ENCODE data around the gene HOMEZ.
"Not testable (repeated sequence)": the region's sequence is repeated elsewhere in the genome, so short reads cannot be mapped to it uniquely, and the experiment has no call there.

Gene HOMEZ

DNA sequence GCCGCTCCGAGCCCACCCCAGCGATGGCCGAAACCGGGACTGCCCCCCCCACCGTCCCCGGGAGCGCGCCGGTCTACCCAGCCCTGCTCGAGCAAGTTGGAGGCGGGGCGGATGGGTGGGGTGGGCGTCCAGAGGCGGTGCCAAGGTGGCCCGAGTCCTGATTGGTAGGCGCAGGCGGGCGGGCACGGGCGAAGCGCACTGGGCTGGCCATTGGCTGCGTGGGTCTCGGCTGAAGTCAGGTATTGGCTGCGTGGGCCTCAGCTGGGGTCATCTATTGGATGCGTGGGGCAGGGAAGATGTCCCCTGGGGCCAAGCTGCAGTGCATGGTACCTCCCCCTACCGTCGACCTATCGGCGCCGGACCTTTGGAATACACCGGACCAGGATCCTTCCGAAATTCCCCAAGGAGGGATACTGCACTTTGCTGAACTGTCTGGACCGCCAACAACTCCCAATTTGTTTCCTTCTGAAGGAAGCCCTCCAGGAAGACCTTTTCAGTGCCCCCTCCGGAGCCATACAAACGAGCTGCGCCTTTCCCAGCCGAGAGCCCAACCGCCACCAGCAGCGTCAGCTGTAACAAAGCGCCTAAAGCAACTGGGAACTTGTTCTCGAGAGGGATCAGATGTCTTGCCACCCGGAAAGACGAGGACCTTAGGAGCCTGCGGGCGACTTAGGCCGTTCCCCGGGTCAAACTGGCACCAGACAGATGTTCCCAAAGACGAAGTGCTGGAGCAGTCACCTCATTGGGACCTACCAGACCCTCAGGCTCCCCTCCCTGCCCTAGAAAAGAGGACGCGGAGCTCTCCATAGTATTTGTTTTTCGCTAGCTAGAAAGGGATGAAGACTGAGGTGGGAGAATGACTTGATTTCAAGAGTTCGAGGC, at the start of gene HOMEZ:
HOMEZ (minus strand) TSS at position 113 of the 882 bp plus-strand sequence. CDS start 180 bp downstream, outside the sequence.
- DNase-seq, result peak; percentile 97

- no peak for DNase-seq
These were observed 49.7 kb upstream of the HOMEZ start for GRCh38 chr14:23335623-23336022.

- DNase-seq, result peak; percentile 45
These were observed 42.2 kb upstream of the HOMEZ start for GRCh38 chr14:23327947-23328744.

DNA sequence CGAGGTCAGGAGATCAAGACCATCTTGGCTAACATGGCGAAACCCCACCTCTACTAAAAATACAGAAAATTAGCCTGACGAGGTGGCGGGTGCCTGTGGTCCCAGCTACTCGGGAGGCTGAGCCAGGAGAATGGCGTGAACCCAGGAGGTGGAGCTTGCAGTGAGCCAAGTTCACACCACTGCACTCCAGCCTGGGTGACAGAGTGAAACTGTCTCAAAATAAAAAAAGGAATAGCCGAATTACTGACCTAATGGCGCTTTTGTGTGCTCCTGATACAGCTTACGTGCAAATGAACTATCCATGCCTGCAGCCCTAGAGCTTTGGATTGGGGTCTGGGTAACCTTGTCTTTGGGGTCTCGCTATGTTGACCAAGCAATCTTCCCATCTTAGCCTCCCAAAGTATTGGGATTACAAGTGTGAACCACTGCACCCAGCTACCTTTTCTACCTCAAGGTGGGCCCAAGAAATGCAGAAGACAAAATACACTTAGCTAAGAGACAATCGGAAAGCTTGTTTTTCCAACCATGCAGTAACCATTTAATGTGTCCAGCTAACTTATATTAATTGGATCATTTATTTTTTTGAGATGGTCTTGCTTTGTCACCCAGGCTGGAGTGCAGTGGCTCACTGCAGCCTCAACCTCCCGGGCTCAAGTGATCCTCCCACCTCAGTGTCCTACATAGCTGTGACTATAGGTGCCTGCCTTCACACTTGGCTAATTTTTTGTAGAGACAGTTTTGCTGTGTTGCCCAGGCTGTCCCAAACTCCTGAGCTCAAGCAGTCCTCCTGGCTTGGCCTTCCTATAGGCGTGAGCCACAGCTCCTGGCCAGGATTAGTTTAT, 40.8 kb upstream of the HOMEZ start:
- no peak for DNase-seq

- DNase-seq, result not testable (repeated sequence)
These were observed 39.8 kb upstream of the HOMEZ start for GRCh38 chr14:23325746-23326145.

GRCh38 chr14:23324993-23325392, 39.1 kb upstream of the HOMEZ start:
- DNase-seq, result no peak

DNA sequence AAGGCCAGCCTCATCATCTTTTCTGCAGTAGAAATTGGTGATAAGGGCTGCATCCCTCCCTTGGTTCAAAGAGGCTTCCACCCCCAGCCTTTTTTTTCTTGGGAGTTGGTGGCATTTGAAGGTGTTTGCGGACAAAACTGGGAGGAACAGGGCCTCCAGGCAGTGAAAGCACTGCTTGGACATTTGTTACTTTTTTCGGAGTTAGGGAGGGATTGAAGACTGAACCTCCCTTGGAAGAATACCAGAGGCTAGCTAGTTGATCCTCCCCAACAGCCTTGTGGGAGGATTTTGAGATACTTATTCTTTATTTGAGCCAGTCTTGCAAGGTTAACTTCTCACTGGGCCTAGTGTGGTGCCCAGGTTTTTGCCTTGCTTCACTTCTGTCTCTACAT, 38.5 kb upstream of the HOMEZ start:
- no peak for DNase-seq

DNA sequence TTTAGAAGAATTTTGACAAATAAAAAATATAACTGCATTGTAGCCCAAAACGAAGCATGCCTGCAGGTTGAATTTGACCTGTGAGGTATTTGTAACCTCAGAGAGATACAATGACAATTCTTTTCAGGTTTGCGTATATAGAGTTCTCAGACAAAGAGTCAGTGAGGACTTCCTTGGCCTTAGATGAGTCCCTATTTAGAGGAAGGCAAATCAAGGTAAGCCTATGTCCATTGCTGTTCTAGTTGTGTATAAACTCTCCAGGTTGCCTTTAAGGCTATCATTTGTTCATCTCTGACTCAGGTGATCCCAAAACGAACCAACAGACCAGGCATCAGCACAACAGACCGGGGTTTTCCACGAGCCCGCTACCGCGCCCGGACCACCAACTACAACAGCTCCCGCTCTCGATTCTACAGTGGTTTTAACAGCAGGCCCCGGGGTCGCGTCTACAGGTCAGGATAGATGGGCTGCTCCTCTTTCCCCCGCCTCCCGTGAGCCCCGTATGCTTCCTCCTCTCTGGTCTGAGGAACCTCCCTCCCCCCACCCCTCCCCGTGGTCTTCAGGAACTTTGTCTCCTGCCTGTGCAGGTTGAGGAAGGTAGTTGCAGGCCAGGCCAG, 38.0 kb upstream of the HOMEZ start:
- no peak for DNase-seq

DNA sequence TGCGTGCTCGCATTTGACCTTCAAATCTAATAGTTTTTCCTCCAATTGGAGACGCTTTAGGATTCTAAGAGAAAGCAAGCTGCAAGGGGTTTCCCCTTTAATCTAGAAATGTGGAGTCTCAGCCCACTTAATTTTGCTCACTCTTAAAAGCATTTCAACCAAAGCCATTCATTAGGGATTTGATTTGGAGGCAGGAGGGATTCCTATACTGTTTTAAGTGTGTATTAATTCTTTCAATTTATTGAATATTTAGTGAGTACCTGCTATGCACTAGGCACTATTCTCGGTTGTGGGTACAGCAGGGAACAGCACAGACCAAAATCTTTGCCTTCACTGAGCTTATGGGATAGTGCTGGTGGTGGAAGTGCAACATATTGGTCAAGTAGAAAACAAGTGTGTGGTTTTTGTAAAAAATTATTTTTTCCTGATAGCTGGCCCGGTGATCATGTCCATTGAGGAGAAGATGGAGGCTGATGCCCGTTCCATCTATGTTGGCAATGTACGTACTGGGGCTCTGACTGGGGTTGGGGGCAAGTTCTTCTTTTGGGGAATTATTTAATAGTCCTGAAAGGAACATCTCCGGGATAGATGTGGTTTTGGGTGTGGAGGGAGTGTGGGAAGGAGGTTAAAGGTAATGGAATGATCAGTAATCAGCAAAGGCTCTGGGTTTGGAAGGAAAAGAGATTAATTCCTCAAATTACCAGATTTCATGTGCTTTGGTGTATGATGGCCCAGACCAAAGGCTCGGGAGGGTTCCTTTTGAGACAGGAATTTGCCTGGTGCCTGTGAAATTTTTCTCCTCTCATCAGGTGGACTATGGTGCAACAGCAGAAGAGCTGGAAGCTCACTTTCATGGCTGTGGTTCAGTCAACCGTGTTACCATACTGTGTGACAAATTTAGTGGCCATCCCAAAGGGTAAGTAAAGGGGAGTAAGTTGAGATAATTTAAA, 36.9 kb upstream of the HOMEZ start:
- no peak for DNase-seq

DNA sequence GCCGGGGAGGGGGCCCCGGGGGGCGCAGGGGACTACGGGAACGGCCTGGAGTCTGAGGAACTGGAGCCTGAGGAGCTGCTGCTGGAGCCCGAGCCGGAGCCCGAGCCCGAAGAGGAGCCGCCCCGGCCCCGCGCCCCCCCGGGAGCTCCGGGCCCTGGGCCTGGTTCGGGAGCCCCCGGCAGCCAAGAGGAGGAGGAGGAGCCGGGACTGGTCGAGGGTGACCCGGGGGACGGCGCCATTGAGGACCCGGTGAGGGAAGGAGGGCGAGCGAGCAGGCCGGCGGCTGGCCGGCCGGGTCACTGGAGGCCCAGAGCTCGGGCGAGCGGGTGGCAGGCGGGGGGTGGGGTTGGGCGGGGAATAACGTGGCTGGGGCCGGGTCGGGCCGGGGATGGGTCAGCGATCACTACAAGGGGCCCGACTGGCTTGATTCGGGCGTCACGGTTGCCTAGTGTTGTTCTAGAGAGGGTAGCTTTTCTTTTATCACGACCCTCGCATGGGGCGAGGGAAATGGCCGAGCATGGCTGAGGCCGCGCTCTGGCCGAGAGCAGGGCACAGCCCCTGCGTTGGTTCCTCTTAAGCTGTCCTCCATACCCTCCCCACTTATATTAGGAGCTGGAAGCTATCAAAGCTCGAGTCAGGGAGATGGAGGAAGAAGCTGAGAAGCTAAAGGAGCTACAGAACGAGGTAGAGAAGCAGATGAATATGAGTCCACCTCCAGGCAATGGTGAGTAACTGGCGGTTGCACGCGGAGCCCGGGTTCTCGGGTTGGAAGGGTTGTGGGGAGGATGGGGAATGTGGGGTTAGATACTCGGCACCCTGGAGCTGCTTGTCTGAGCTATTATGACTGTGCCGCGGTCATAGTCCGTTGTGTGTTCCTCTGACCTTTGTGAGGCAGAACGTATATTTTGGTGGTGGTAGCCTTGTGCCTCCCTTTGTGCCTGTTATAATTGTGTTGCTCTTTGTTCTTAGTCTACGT, 35.9 kb upstream of the HOMEZ start:
- peak; percentile 26 for DNase-seq

GRCh38 chr14:23320584-23321571, 34.9 kb upstream of the HOMEZ start, which contains the start of gene PABPN1:
Gene PABPN1 (plus strand): TSS chr14:23321457. CDS start chr14:23321470, 13 bp downstream.
- peak; percentile 91 for DNase-seq

DNA sequence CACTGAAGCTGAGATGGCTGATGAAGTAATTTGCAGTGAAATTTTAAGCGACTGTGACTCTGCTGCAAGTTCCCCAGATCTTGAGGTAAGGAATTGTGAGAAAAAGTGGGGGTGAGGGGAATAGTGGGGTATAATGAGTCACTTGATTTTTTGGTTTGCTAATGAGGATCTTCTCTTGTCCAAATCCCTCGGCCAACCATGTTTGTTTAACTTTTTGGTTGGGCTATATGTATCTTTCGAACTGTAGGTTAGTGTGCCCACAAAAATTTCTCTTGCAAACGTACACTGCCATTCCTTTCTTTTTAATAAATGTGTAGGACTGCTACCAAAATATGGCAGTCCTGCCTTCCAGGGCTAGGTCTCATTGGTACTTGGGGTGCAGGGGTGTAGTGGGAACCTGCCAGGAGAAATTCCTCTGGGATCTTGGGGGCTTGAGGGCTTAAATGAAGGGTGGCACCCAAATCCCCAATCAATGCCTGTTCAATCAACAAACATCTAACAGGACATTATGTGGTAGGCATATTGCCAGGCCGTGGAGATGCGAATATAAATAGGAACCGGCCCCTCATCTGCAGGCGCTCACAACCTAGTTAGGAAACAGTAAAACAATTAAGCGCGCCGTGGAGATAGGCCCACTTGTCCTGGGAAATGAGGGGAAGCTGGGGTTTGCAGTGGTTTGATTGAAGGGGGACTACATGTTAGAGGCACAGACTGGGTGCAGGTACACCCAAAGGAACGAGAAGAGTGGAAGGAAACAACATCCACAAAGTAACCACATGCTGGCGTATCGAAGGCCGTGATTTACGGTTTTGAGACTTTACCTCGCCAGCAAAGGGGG, 34.0 kb upstream of the HOMEZ start:
- DNase-seq, result no peak

- no peak for DNase-seq
These were observed 30.4 kb upstream of the HOMEZ start for GRCh38 chr14:23316300-23316699.

DNA sequence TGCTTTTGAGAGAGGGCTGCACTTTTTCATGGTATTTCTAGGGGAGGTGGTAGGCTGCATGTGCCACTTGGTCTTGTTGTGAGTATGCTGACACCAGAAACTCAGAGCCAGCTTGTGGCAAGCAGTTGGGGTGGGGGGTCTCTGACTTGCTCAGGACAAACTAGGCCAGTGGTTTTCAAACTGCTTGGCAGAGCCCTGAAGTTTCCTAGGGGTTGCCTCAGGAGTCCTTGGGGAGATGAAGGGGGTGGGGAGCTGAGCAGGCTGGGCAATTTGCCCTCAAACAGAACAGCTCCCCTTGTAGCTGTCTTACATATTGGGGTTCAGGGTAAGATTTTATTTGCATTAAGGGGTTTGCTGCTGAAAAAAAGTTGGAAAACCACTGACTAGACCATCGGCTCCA, 24.6 kb upstream of the HOMEZ start:
- no peak for DNase-seq

DNA sequence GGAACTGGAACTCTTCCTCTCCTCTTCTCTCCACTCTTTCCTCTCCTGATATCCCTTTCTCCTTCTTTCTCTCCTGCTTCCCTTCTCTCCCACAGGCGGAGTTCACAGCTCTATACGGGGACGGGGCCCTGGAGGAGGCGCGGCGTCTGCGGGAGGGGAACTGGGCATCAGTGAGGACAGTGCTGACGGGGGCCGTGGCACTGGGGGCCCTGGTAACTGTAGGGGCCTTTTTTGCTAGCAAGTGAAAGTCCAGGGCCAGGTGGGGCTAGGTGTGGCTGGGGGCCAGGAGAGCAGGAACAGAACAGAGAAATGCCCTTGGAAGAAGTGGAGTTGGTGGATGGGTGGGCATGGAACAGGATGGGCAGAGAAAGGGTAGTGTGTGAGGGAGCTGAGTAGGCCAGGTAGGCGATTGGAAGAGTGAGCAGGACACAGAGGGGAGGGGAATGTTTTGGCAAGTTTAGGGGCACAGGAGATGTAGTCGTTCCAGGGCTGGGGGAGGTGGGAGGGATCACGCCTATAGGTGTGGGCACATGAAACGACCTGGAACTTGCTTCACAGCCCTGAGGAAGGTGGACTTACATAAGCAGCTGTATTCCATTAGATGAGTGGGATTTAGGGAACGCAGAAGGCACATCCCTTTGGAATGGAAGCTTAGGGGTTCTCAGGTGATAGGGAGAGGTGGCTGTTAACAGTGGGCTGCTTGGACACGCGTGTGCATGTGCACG, 23.0 kb upstream of the HOMEZ start:
- DNase-seq, result no peak

DNA sequence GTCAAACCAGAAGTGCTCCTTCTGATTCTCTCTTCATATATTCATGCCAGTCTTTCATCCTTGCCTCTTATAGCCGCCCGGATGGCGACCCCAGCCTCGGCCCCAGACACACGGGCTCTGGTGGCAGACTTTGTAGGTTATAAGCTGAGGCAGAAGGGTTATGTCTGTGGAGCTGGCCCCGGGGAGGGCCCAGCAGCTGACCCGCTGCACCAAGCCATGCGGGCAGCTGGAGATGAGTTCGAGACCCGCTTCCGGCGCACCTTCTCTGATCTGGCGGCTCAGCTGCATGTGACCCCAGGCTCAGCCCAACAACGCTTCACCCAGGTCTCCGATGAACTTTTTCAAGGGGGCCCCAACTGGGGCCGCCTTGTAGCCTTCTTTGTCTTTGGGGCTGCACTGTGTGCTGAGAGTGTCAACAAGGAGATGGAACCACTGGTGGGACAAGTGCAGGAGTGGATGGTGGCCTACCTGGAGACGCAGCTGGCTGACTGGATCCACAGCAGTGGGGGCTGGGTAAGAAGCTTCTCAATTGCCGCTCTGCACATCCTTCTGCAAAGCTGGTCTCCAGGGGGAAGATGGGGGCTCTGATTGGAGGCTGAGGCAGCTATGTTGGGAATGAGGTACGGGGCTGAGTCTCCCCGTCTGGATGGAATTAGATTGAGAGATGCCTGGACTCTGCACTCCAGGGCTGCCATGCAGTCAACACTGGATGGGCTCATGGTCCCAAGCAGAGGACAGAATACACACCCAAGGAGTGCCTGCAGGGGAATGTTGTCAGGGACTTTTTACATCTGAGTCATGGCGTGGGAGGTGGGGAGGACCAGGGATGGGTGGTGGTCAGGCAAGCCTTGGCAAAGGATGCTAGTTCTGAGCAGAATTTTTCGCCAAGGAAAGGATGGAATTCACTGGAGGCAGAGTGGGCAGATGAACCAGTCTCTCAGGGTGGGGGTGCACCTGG, 22.0 kb upstream of the HOMEZ start:
- DNase-seq, result no peak

Data from T-helper 9 cell (primary cell).